GM19463 (cell line): Measurements from ENCODE around the gene BATF3.

Experiments used
- ATAC-seq: cut with Tn5 transposase; IDR thresholded peaks from one replicate; pipeline ENCODE4 v1.9.1; 2021; ENCODE audit warnings: mild to moderate bottlenecking, moderate library complexity; ENCODE audit not compliant: unreplicated experiment

Gene BATF3

GRCh38 chr1:212710566-212710965, 10.9 kb upstream of the BATF3 start:
- ATAC-seq: no peak

- ATAC-seq: no peak
These were observed 4.4 kb upstream of the BATF3 start for GRCh38 chr1:212703991-212704564.

GRCh38 chr1:212702672-212703071, 3.0 kb upstream of the BATF3 start:
- ATAC-seq: no peak

- no peak for ATAC-seq
These were observed 2.3 kb upstream of the BATF3 start for GRCh38 chr1:212701910-212702309.

GRCh38 chr1:212700892-212701819, 1.5 kb upstream of the BATF3 start:
- peak; percentile 24 for ATAC-seq

GRCh38 chr1:212700223-212700891, 717 bp upstream of the BATF3 start:
- peak; percentile 28 for ATAC-seq

- peak; percentile 56 for ATAC-seq
These were observed 476 bp downstream of the BATF3 start for GRCh38 chr1:212699104-212699624.

GRCh38 chr1:212698467-212699103, 1.1 kb downstream of the BATF3 start:
- peak; percentile 3 for ATAC-seq

GRCh38 chr1:212696721-212697331, 2.8 kb downstream of the BATF3 start:
- no peak for ATAC-seq

GRCh38 chr1:212692774-212693644, 6.6 kb downstream of the BATF3 start:
- ATAC-seq: no peak

GRCh38 chr1:212691561-212692071, 8.0 kb downstream of the BATF3 start:
- ATAC-seq: peak; percentile 80

- ATAC-seq: no peak
These were observed 8.7 kb downstream of the BATF3 start for GRCh38 chr1:212690816-212691403.

GRCh38 chr1:212689758-212690529, 9.7 kb downstream of the BATF3 start:
- ATAC-seq: no peak

GRCh38 chr1:212689196-212689725, 10.4 kb downstream of the BATF3 start:
- ATAC-seq: no peak

GRCh38 chr1:212688341-212689047, 11.1 kb downstream of the BATF3 start:
- ATAC-seq: no peak

GRCh38 chr1:212687811-212688210, 11.8 kb downstream of the BATF3 start:
- ATAC-seq: no peak

GRCh38 chr1:212686591-212686990, 13.0 kb downstream of the BATF3 start:
- ATAC-seq: no peak
